DND-41 (cell line): ENCODE data around the gene VPS13C.

ENCODE experiments used
- EZH2 ChIP-seq: IDR thresholded peaks from 3 replicates; pipeline ENCODE4 v1.6.1; 2012; ENCODE audit warnings: borderline replicate concordance, low read depth, mild to moderate bottlenecking, moderate library complexity, low read length, inconsistent platforms; ENCODE audit not compliant: severe bottlenecking
- TF ChIP-seq, protein P1 (sequence below): IDR thresholded peaks from 2 replicates; pipeline ENCODE4 v1.5.1; 2012; ENCODE audit warnings: borderline replicate concordance, low read length, moderate library complexity, mild to moderate bottlenecking; ENCODE audit not compliant: poor library complexity, severe bottlenecking; ENCODE audit errors: extremely low read depth

DNA sequence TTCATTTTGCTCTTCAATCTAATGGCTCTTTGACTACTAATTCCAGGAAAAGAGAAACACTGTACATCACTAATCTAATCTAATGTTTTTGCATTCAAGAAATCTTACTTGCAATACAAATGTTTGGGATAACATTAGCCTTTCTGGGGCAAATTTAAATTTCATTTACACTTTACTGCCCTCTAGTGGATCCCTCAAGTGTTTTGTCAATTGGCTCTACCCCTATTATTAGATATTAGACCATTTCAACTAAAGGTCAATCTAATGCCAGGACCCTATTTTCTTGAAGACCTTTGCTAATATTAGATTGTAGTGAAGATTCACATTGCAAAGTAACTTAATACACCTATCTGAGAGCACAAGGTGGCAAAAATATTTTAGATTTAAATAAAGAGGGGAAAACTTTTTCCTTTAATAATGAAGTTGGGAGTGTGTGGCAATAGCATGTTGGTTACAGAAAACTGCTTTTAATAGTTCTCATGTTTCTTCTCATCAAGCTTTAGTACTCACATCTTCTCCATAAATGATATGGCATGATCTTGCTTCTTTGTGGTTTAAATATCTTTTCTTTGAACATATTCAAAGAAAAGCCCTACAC is 11.6 kb upstream of the VPS13C start:
- TF ChIP-seq, protein P1, sequence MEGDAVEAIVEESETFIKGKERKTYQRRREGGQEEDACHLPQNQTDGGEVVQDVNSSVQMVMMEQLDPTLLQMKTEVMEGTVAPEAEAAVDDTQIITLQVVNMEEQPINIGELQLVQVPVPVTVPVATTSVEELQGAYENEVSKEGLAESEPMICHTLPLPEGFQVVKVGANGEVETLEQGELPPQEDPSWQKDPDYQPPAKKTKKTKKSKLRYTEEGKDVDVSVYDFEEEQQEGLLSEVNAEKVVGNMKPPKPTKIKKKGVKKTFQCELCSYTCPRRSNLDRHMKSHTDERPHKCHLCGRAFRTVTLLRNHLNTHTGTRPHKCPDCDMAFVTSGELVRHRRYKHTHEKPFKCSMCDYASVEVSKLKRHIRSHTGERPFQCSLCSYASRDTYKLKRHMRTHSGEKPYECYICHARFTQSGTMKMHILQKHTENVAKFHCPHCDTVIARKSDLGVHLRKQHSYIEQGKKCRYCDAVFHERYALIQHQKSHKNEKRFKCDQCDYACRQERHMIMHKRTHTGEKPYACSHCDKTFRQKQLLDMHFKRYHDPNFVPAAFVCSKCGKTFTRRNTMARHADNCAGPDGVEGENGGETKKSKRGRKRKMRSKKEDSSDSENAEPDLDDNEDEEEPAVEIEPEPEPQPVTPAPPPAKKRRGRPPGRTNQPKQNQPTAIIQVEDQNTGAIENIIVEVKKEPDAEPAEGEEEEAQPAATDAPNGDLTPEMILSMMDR, result peak; percentile 67
- no peak for TF ChIP-seq EZH2
